Adipose tissue (tissue), 3 donors: ENCODE results near the gene SEMA4F. TPM values are rescaled to one million over a fixed set of nuclear protein-coding genes. Genes with fewer than 3 reads are reported as not detected.
"Not testable (repeated sequence)": the region's sequence is repeated elsewhere in the genome, so short reads cannot be mapped to it uniquely, and the experiment has no call there.

Experiments
- H3K27ac ChIP-seq: one replicate; pipeline ENCODE4 v1.5.1; 2013; ENCODE audit warnings: low read depth, low read length
- WGBS, 3 donors: extraction: QIAGEN DNeasy Blood & Tissue Kit; methylation state at CpG; one replicate each; pipeline ENCODE4 v1.1.7; 2013; 5-methylcytosine and 5-hydroxymethylcytosine counted together
- polyA plus RNA-seq, 3 donors: library from polyadenylated mRNA; stranded (reverse); fragments of 200-250 nt; gene quantifications; one replicate each; pipeline ENCODE4 v1.2.3, GENCODE V29; 2013
- donor health status: healthy with polysubstance abuse.
- donor health status: Bipolar disorder and iron deficiency.
- donor health status: healthy.

SEMA4F gene
- polyA plus RNA-seq, result 1 to 10 TPM; 2.1 to 3.5 (median 3.0) TPM

GRCh38 chr2:74653985-74654882 lies at the start of gene SEMA4F:
Gene SEMA4F (plus strand): TSS chr2:74654247. CDS start chr2:74654377, 130 bp downstream.
- 1% methylated on average over 64 to 79 of the region's 79 CpGs for WGBS, 3 donors
- no peak within 1 kb of the TSS for H3K27ac ChIP-seq

GRCh38 chr2:74606927-74607326 lies 47.1 kb upstream of the SEMA4F start:
- H3K27ac ChIP-seq, result no peak overlapping the region
- 60 to 67% (median 62%) methylated on average over 5 of the region's 5 CpGs for WGBS, 3 donors

GRCh38 chr2:74617122-74617521 lies 36.9 kb upstream of the SEMA4F start:
- no peak overlapping the region for H3K27ac ChIP-seq
- 84 to 89% (median 89%) methylated on average over 3 of the region's 3 CpGs for WGBS, 3 donors

GRCh38 chr2:74618410-74619083 lies 35.5 kb upstream of the SEMA4F start:
- no peak overlapping the region for H3K27ac ChIP-seq
- 72 to 82% (median 76%) methylated on average over 6 of the region's 6 CpGs for WGBS, 3 donors

GRCh38 chr2:74619651-74620297 lies 34.3 kb upstream of the SEMA4F start:
- 76 to 79% (median 77%) methylated on average over 5 of the region's 5 CpGs for WGBS, 3 donors

GRCh38 chr2:74620671-74621070 lies 33.4 kb upstream of the SEMA4F start:
- WGBS, 3 donors, result 91 to 93% (median 91%) methylated on average over 12 of the region's 12 CpGs
- no peak overlapping the region for H3K27ac ChIP-seq

More at GRCh38 chr2:74619651-74620297, 34.3 kb upstream of the SEMA4F start:
- H3K27ac ChIP-seq, result no peak overlapping the region

- no peak overlapping the region for H3K27ac ChIP-seq
- 76 to 86% (median 81%) methylated on average over 5 of the region's 5 CpGs for WGBS, 3 donors
These were observed 28.2 kb upstream of the SEMA4F start for GRCh38 chr2:74625658-74626425.

GRCh38 chr2:74628538-74629105 lies 25.4 kb upstream of the SEMA4F start:
- 52 to 76% (median 73%) methylated on average over 3 of the region's 3 CpGs for WGBS, 3 donors
- H3K27ac ChIP-seq, result no peak overlapping the region

- H3K27ac ChIP-seq, result not testable (repeated sequence)
- WGBS, 3 donors, result 93 to 98% (median 93%) methylated on average over 3 of the region's 3 CpGs
These were observed 23.6 kb upstream of the SEMA4F start for GRCh38 chr2:74630454-74630853.

- 79 to 83% (median 81%) methylated on average over 3 of the region's 3 CpGs for WGBS, 3 donors
- H3K27ac ChIP-seq, result no peak overlapping the region
These were observed 21.7 kb upstream of the SEMA4F start for GRCh38 chr2:74632209-74632938.

- no peak overlapping the region for H3K27ac ChIP-seq
These were observed 21.1 kb upstream of the SEMA4F start for GRCh38 chr2:74632939-74633312.

- 67 to 80% (median 68%) methylated on average over 2 of the region's 2 CpGs for WGBS, 3 donors
- no peak overlapping the region for H3K27ac ChIP-seq
These were observed 14.5 kb upstream of the SEMA4F start for GRCh38 chr2:74639550-74639949.

GRCh38 chr2:74645344-74645743 lies 8.7 kb upstream of the SEMA4F start:
- WGBS, 3 donors, result 76% methylated on average over 4 of the region's 4 CpGs
- no peak overlapping the region for H3K27ac ChIP-seq

GRCh38 chr2:74646201-74646600 lies 7.8 kb upstream of the SEMA4F start:
- WGBS, 3 donors, result 74 to 81% (median 79%) methylated on average over 2 of the region's 2 CpGs
- H3K27ac ChIP-seq, result no peak overlapping the region

- no peak overlapping the region for H3K27ac ChIP-seq
- 96 to 97% (median 96%) methylated on average over 13 of the region's 13 CpGs for WGBS, 3 donors
These were observed 7.1 kb upstream of the SEMA4F start for GRCh38 chr2:74646834-74647482.

GRCh38 chr2:74648009-74648443 lies 6.0 kb upstream of the SEMA4F start, which contains the start of gene M1AP:
Gene M1AP (minus strand): TSS chr2:74648330. CDS start chr2:74640275, 8,055 bp downstream.
- H3K27ac ChIP-seq, result no peak within 1 kb of the TSS
- 14 to 18% (median 16%) methylated on average over 43 to 45 of the region's 45 CpGs for WGBS, 3 donors

GRCh38 chr2:74653589-74653984 lies 460 bp upstream of the SEMA4F start:
- WGBS, 3 donors, result 8 to 9% (median 8%) methylated on average over 15 of the region's 15 CpGs
- no peak overlapping the region for H3K27ac ChIP-seq
